Mucosa of descending colon (tissue), 3 donors: Measurements from ENCODE around the gene CMC2. TPM values are rescaled to one million over a fixed set of nuclear protein-coding genes. Genes with fewer than 3 reads are reported as not detected.

Experiments
- ATAC-seq: fragments of 200-7000 bp; cut with Tn5 transposase; one replicate; pipeline ENCODE4 v1.9.1; 2020; ENCODE audit warnings: mild to moderate bottlenecking, moderate library complexity
- DNase-seq, 3 donors: peaks; one replicate each; pipeline ENCODE4 v3.0.0-alpha.2; 2020
- H3K36me3 ChIP-seq: fragments of 200-600 bp; one replicate; pipeline ENCODE4 v1.8.0; 2021; ENCODE audit warnings: low read depth, mild to moderate bottlenecking
- H3K4me1 ChIP-seq: fragments of 200-600 bp; one replicate; pipeline ENCODE4 v1.8.0; 2021; ENCODE audit warnings: low read depth, mild to moderate bottlenecking
- H3K4me3 ChIP-seq: fragments of 200-600 bp; one replicate; pipeline ENCODE4 v1.8.0; 2021; ENCODE audit warnings: mild to moderate bottlenecking
- H3K9me3 ChIP-seq: fragments of 200-600 bp; one replicate; pipeline ENCODE4 v1.8.0; 2021; ENCODE audit warnings: mild to moderate bottlenecking
- CTCF ChIP-seq: fragments of 200-600 bp; IDR thresholded peaks from one replicate; pipeline ENCODE4 v1.8.0; 2022; ENCODE audit warnings: antibody characterized with exemption, mild to moderate bottlenecking
- intact Hi-C, 2 donors: fragments of 100-400 bp; cut with DNase I in 1 of 2; cut with micrococcal nuclease in 1 of 2; formaldehyde crosslinking; loops; one replicate each; pipeline versions ENCODE4 v1.11.0 to v1.11.1; 2022; cut with DNase I, micrococcal nuclease
- total RNA-seq, 3 donors: library from RNA; stranded (reverse); fragmentation: NEBNext Ultra II Directional in 2 of 3; extraction: Animal tissue kit (Norgen Biotek cat#: 25700) in 2 of 3; gene quantifications; one replicate each; pipeline versions ENCODE4 v1.2.1 to v1.2.4, GENCODE V29; 2021 to 2023
- donor health status: DM: no; HTN: no; CAD: no; lungs with moderate emphysema.
- donor health status: DM: no; HTN: no; CAD: no.
- donor health status: DM: no; HTN: yes; CAD: no.

Gene CMC2
- total RNA-seq, 3 donors from 2014 or later = 42.1 to 52.7 (median 51.9) TPM

DNA sequence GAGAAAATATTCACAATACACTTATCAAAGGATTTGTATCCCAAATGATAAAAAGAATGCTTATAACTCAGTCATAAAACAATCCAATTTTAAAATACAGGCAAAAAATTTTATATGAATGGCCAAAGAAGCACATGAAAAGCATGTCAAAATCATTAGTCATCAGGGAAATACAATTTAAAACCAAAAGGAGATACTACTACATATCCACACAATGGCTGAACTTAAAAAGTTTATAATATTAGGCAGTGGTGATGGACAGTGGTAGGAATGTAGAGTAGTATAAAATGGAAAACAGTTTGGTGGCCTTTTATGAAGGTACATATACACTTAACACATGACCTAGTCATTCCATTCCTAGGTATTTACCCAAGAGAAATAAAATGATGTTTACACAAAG lies 12.2 kb downstream of the CMC2 start:
- ATAC-seq = no peak
- intact Hi-C loops = no loop called here
- DNase-seq = no peak

GRCh38 chr16:80993834-80994233 lies 12.9 kb downstream of the CMC2 start:
- intact Hi-C loops = no loop called here
- no peak for ATAC-seq
- no peaks in the 10 kb centered on the region for H3K36me3 ChIP-seq
- no peak for TF ChIP-seq CTCF
- H3K4me1 ChIP-seq = peaks cover 10% of the 10 kb centered on the region
- H3K9me3 ChIP-seq = no peaks in the 10 kb centered on the region
- H3K4me3 ChIP-seq = no peak overlapping the region
- no peak for DNase-seq

More for the DNA sequence above, 12.2 kb downstream of the CMC2 start:
- no peak for TF ChIP-seq CTCF
- H3K4me3 ChIP-seq = no peak overlapping the region
- H3K4me1 ChIP-seq = peaks cover 10% of the 10 kb centered on the region
- no peaks in the 10 kb centered on the region for H3K36me3 ChIP-seq
- no peaks in the 10 kb centered on the region for H3K9me3 ChIP-seq

GRCh38 chr16:80993307-80993706 lies 13.4 kb downstream of the CMC2 start:
- H3K4me1 ChIP-seq = peaks cover 10% of the 10 kb centered on the region
- DNase-seq = no peak

GRCh38 chr16:80992676-80993293 lies 13.9 kb downstream of the CMC2 start:
- Histone ChIP-seq H3K4me3 (no peak overlapping the region), H3K9me3 (no peaks in the 10 kb centered on the region), H3K36me3 (no peaks in the 10 kb centered on the region), H3K4me1 (peaks cover 10% of the 10 kb centered on the region)
- DNase-seq (no peak), ATAC-seq (no peak)
- TF ChIP-seq CTCF = no peak
- intact Hi-C loops = no loop called here

More at GRCh38 chr16:80993307-80993706, 13.4 kb downstream of the CMC2 start:
- Histone ChIP-seq H3K36me3 (no peaks in the 10 kb centered on the region), H3K9me3 (no peaks in the 10 kb centered on the region), H3K4me3 (no peak overlapping the region)
- TF ChIP-seq CTCF = no peak
- ATAC-seq = no peak
- intact Hi-C loops = no loop called here

- Histone ChIP-seq H3K4me3 (no peak overlapping the region), H3K9me3 (no peaks in the 10 kb centered on the region), H3K4me1 (peaks cover 2% of the 10 kb centered on the region), H3K36me3 (no peaks in the 10 kb centered on the region)
- DNase-seq (no peak), ATAC-seq (no peak)
- TF ChIP-seq CTCF = no peak
- intact Hi-C loops = no loop called here
Observed at GRCh38 chr16:80991792-80992430, 14.8 kb downstream of the CMC2 start.
